Prostate gland (tissue), 2 donors: ENCODE measurements around the gene REST. TPM values are rescaled to one million over a fixed set of nuclear protein-coding genes. Genes with fewer than 3 reads are reported as not detected.
"Not testable (repeated sequence)": the region's sequence is repeated elsewhere in the genome, so short reads cannot be mapped to it uniquely, and the experiment has no call there.

ENCODE experiments used
- DNase-seq: peaks from one replicate; pipeline ENCODE4 v3.0.0-alpha.2; 2019; ENCODE audit warnings: low spot score
- H3K27ac ChIP-seq, 2 donors: fragments of 200-600 bp; sonication (generic); 2 replicates each; pipeline ENCODE4 v1.5.1; 2017 to 2019
- H3K27me3 ChIP-seq: fragments of 200-600 bp; sonication (generic); replicated peaks from 2 replicates; pipeline ENCODE4 v1.5.1; 2019; ENCODE audit not compliant: insufficient read depth
- H3K36me3 ChIP-seq, 2 donors: fragments of 200-600 bp; sonication (generic); 1 replicate in 1 of 2; 2 replicates in 1 of 2; pipeline versions ENCODE4 v1.5.1 to v1.8.1; 2017 to 2019
- H3K4me1 ChIP-seq: fragments of 200-600 bp; sonication (generic); replicated peaks from 2 replicates; pipeline ENCODE4 v1.5.1; 2019
- H3K4me3 ChIP-seq, 2 donors: fragments of 200-600 bp; sonication (generic); 2 replicates each; pipeline ENCODE4 v1.5.1; 2017 to 2019
- H3K9me3 ChIP-seq: fragments of 200-600 bp; sonication (generic); 2 replicates; pipeline ENCODE4 v1.5.1; 2017
- CTCF ChIP-seq, 4 experiments: fragments of 200-600 bp in 2 of 4; fragments of 450-650 bp in 2 of 4; sonication (generic) in 2 of 4; IDR thresholded peaks; 1 replicate in 3 of 4; 2 replicates in 1 of 4; pipeline ENCODE4 v1.5.1; 2016 to 2019; ENCODE audit warnings: antibody characterized with exemption in 4 of 4, mild to moderate bottlenecking in 2 of 4, moderate library complexity in 2 of 4
- POLR2A ChIP-seq: fragments of 450-650 bp; IDR thresholded peaks from one replicate; pipeline ENCODE4 v1.6.1; 2016; ENCODE audit warnings: antibody characterized with exemption, mild to moderate bottlenecking
- POLR2AphosphoS5 ChIP-seq: sonication (generic); formaldehyde crosslinking; IDR thresholded peaks from one replicate; pipeline ENCODE4 v1.6.1; 2017; ENCODE audit warnings: antibody characterized with exemption
- WGBS: methylation state at CpG from one replicate; pipeline ENCODE4 v1.1.5; 2018; 5-methylcytosine and 5-hydroxymethylcytosine counted together
- intact Hi-C: fragments of 100-400 bp; cut with DNase I; formaldehyde crosslinking; loops from one replicate; pipeline ENCODE4 v1.14.2; 2022
- total RNA-seq, 2 donors: library from RNA; depleted of rRNA; stranded (reverse); fragments of >200 nt; gene quantifications; one replicate each; pipeline ENCODE4 v1.1.0, GENCODE V29; 2016

The REST gene
- total RNA-seq, 2 donors from 2014 or later: 38.0 to 50.8 TPM

GRCh38 chr4:56909086-56909894 is 1.6 kb downstream of the REST start:
- peak overlapping the region; percentile 89 to 97 for H3K4me3 ChIP-seq
- DNase-seq: peak; percentile 38
- H3K36me3 ChIP-seq: no peaks in the 10 kb centered on the region
- intact Hi-C loops: loop anchor here (5.0 kb wide), 1 partner anchor 68 kb away; the partner anchor contains the start of genes NOA1 and POLR2B
- peak overlapping the region; percentile 96 to 97 for H3K27ac ChIP-seq
- peak; percentile 12 for TF ChIP-seq POLR2A
- TF ChIP-seq CTCF (IDR thresholded peaks at IDR 0.05): no peak
- TF ChIP-seq POLR2AphosphoS5: peak; percentile 14
- 1% methylated on average over 41 of the region's 41 CpGs for WGBS
- peaks cover 6% of the 10 kb centered on the region for H3K4me1 ChIP-seq
- H3K27me3 ChIP-seq: no peaks in the 10 kb centered on the region
- H3K9me3 ChIP-seq: no peaks in the 10 kb centered on the region

GRCh38 chr4:56910172-56910967 is 2.7 kb downstream of the REST start:
- H3K36me3 ChIP-seq: no peaks in the 10 kb centered on the region
- no peaks in the 10 kb centered on the region for H3K9me3 ChIP-seq
- 44% methylated on average over 6 of the region's 6 CpGs for WGBS
- H3K27me3 ChIP-seq: no peaks in the 10 kb centered on the region
- intact Hi-C loops: no loop called here
- H3K4me3 ChIP-seq: no peak overlapping the region
- no peak for DNase-seq
- peaks cover 6% of the 10 kb centered on the region for H3K4me1 ChIP-seq
- no peak for TF ChIP-seq CTCF (IDR thresholded peaks at IDR 0.05)
- TF ChIP-seq POLR2A: no peak
- no peak for TF ChIP-seq POLR2AphosphoS5
- H3K27ac ChIP-seq: peak overlapping the region; percentile 96 to 97

- H3K27ac ChIP-seq: no peak overlapping the region
- no peak for TF ChIP-seq POLR2AphosphoS5
- TF ChIP-seq CTCF (IDR thresholded peaks at IDR 0.05): no peak
- TF ChIP-seq POLR2A: no peak
- 67% methylated on average over 3 of the region's 3 CpGs for WGBS
- no peak for DNase-seq
- H3K4me3 ChIP-seq: no peak overlapping the region
- H3K36me3 ChIP-seq: no peaks in the 10 kb centered on the region
- H3K9me3 ChIP-seq: no peaks in the 10 kb centered on the region
- no peaks in the 10 kb centered on the region for H3K27me3 ChIP-seq
- peaks cover 6% of the 10 kb centered on the region for H3K4me1 ChIP-seq
- intact Hi-C loops: no loop called here
Measured at GRCh38 chr4:56914336-56914735, 6.6 kb downstream of the REST start.

GRCh38 chr4:56914977-56915376 is 7.3 kb downstream of the REST start:
- H3K27me3 ChIP-seq, H3K4me3 ChIP-seq, H3K36me3 ChIP-seq, intact Hi-C loops, H3K4me1 ChIP-seq, DNase-seq, H3K27ac ChIP-seq, H3K9me3 ChIP-seq: not testable (repeated sequence)
- WGBS: 93% methylated on average over 12 of the region's 12 CpGs

GRCh38 chr4:56927196-56927595 is 19.5 kb downstream of the REST start:
- Histone ChIP-seq H3K27me3 (no peaks in the 10 kb centered on the region), H3K27ac (no peak overlapping the region), H3K9me3 (no peaks in the 10 kb centered on the region), H3K4me3 (no peak overlapping the region), H3K4me1 (no peaks in the 10 kb centered on the region), H3K36me3 (no peaks in the 10 kb centered on the region)
- TF ChIP-seq CTCF (IDR thresholded peaks at IDR 0.05) (no peak), POLR2AphosphoS5 (no peak), POLR2A (no peak)
- no peak for DNase-seq
- intact Hi-C loops: no loop called here
- WGBS: 96% methylated on average over 2 of the region's 2 CpGs
